MG63 (cell line): ENCODE measurements around the gene HDAC8. TPM values are rescaled to one million over a fixed set of nuclear protein-coding genes. Genes with fewer than 3 reads are reported as not detected.
A peak's percentile ranks its signal among the peaks of the same experiment; 100 is the strongest.
"Not testable (repeated sequence)": the region's sequence is repeated elsewhere in the genome, so short reads cannot be mapped to it uniquely, and the experiment has no call there.

Source experiments
- DNase-seq: peaks from one replicate; pipeline ENCODE4 v3.0.0-alpha.2; 2020
- H3K27me3 ChIP-seq: fragments of 250-450 bp; sonication (Bioruptor Pico); 2 replicates; pipeline ENCODE4 v1.5.1; 2020; ENCODE audit warnings: mild to moderate bottlenecking, moderate library complexity
- H3K36me3 ChIP-seq: fragments of 250-450 bp; sonication (Bioruptor Pico); 2 replicates; pipeline ENCODE4 v1.5.1; 2020; ENCODE audit warnings: mild to moderate bottlenecking, moderate library complexity
- H3K4me3 ChIP-seq: fragments of 250-450 bp; sonication (Bioruptor Pico); 2 replicates; pipeline ENCODE4 v1.5.1; 2020; ENCODE audit warnings: mild to moderate bottlenecking, moderate library complexity
- H3K9me3 ChIP-seq: fragments of 250-450 bp; sonication (Bioruptor Pico); 2 replicates; pipeline ENCODE4 v1.5.1; 2020; ENCODE audit warnings: mild to moderate bottlenecking, moderate library complexity
- total RNA-seq: library from RNA; depleted of rRNA; stranded (reverse); fragments of >200 nt; shearing (Covaris generic); gene quantifications from 2 replicates; pipeline ENCODE4 v1.2.3, GENCODE V29; 2014; ENCODE audit warnings: low replicate concordance; rRNA removed

Gene HDAC8
- total RNA-seq: 14.7 and 24.6 TPM in 2 replicates

DNA sequence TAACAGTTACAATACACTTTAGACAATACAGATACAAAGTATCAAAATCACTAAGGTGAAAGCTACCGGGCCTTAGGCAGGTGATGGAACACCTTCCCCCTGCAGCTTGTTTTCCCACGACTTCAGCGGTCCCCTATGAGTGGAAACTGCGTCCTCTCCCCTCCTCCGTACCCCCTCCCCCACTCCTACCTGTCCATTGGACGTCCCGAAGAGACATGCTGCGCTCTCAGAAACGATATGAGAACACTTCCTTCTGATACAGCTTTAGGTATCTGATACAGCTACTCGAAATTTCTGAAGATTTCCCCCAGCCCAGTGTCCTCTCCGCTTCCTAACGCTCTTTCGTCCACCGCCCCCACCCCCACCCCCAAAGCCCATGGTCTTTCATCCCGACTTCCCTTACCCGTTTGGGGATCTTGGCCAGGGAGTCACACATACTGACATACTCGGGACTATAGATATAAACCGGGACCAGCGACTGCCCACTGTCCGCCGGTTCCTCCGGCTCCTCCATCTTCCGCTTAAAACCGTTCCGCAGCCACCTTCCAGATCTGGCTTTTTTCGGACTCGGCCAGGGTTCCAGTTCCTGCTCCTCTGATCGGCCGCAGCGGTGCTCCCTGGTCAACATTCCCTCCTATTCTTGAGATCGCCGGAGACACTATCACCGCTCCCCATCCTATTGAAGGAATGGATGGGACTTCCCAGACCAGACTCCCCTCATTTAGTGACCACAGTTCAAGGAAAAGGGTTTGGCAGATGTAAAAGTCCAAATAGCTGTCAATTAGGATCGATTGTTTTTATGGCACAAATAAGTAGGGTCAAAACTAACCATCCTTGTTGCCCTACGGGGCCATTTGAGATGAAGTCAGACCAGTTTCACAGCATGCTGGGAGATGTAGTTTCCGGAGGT is at the start of gene HDAC8:
Gene HDAC8 (minus strand): TSS at position 596 of the 910 bp plus-strand sequence. CDS start 82 bp downstream, at position 514.
- Histone ChIP-seq H3K9me3 (no peaks in the 10 kb centered on the region), H3K36me3 (0 out of 2 replicates have a peak, but pooled peaks cover 2% of the 10 kb centered on the region), H3K27me3 (no peaks in the 10 kb centered on the region), H3K4me3 (peak within 1 kb of the TSS; percentile 78)
- DNase-seq: peak; percentile 72

DNA sequence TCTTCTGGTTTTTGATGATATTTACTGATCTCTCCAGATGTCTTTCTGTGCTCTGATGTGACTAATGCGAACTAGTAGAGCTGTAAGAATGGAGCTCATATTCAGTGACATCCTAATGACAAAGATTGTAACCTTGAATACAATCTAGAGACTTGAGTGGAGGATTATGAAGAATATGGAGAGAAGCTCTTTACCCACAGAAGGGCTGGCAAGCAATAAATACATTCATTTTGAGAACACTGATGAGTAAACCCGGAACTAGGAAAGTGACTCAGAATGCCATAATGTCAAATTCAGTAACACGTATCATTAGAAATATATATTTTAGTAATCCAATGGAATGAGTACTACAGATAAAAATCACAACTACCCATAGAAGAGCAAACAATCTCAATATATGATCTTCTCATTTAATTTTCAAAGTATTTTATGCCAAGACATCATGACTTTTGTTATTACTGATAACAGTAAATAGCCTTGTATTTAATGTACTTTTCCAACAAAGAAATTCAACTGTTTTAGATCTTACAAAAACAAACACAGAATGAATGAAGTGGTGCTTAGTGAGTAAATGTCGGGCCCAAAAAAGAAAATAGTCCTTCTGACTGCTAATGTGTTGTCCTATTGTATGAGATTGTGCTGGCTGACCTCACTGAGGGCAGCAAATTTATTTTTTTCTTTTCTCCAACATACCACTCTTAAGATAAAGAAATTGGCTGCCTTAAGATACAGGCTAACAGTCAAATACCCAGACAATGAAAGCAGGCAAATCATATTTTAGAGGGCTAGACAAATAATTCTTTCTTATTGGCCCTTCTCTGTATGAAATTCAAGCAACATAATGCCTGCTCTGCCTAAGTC is 49.2 kb upstream of the HDAC8 start:
- no peaks in the 10 kb centered on the region for H3K36me3 ChIP-seq
- H3K27me3 ChIP-seq: no peaks in the 10 kb centered on the region
- H3K4me3 ChIP-seq: no peak overlapping the region
- DNase-seq: peak; percentile 2
- H3K9me3 ChIP-seq: no peaks in the 10 kb centered on the region

DNA sequence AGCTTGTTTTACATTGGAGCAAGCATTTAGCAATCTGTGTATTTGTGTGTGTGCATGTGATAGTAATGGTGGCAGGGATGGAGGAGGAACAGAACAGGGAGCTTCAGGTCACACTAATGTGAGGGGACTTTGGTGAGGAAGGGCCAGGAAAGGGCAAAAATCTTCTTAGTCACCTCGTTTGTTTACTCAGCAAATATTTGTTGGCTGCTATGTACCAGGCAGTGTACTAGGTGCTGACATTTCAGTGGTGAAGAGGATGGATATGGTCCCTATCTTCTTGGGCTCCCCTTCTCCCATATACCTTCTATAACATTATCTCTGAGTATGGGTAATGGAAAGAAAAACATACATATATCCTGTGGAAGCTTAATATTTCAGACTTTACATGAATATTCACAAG is 48.5 kb upstream of the HDAC8 start:
- Histone ChIP-seq H3K27me3 (no peaks in the 10 kb centered on the region), H3K9me3 (no peaks in the 10 kb centered on the region), H3K4me3 (no peak overlapping the region), H3K36me3 (no peaks in the 10 kb centered on the region)
- DNase-seq: no peak

DNA sequence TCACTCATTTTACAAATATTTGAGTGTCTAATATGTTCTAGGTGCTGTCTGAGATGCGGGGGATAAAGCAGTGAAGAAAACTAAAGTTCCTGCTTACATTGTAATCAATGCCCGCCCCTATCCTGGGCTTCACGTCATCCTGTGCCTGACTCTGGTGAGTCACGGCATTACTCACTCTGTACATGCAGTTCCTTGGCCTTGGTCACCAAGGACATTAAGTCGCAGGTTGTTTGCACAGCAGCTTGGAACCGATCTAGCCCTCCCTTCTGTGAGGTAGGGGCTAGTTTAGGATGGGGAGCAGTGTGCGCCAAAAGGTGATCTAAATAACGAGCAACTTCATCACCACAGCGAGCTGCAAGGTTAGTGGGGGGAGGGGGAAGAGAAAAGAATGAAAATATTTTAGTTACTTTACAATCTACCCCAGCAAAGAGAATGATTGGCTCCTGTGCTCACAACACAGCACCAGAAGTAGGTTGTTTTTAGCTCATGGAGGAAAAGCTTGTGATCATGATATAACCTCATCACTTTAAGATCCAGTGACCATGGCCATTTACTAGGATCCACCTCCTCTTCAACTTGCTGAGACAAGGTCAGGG is 48.0 kb upstream of the HDAC8 start:
- Histone ChIP-seq H3K27me3 (no peaks in the 10 kb centered on the region), H3K4me3 (no peak overlapping the region)

DNA sequence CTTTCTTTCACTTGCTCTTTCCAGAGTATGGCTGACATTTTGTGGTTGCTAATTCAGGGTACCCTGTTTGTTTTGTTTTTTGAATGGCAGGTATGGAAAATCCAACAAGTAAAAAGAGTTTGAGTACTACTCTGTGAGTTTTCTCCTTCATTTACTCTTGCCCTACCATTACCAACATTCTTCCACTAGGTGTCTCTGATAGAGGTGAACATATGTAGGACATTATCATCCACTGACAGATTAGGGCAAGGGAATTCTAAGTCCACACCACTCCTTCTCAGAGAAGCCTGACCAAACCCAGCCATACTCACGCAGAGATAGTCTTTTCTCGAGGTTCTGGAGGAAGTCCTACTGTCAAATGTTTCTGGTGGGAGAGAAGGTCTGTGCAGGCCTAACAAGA is 36.7 kb upstream of the HDAC8 start:
- no peaks in the 10 kb centered on the region for H3K36me3 ChIP-seq
- no peak for DNase-seq
- no peaks in the 10 kb centered on the region for H3K9me3 ChIP-seq
- H3K4me3 ChIP-seq: no peak overlapping the region
- H3K27me3 ChIP-seq: no peaks in the 10 kb centered on the region

More for the DNA sequence above, 48.0 kb upstream of the HDAC8 start:
- DNase-seq: peak; percentile 75
- H3K36me3 ChIP-seq: no peaks in the 10 kb centered on the region
- H3K9me3 ChIP-seq: no peaks in the 10 kb centered on the region

DNA sequence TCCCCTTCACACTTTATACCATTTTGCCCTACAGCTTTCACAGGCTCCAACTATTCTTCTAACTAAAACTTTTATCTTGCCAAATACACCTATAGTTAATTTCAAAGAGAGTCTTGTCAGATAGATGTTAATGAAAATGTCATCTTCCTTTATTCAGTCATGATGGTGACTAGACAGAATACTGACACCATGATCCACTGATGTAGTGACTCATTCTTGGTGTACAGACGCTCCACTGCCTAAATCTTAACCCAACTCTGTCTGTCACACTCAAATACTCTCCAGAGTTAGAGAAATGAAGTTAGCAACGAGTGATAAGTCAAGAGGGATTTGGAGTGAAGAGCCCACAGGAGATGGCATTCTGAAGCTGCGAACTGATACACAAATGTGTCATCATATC is 32.1 kb upstream of the HDAC8 start:
- H3K27me3 ChIP-seq: no peaks in the 10 kb centered on the region
- no peak for DNase-seq
- no peak overlapping the region for H3K4me3 ChIP-seq
- no peaks in the 10 kb centered on the region for H3K9me3 ChIP-seq
- H3K36me3 ChIP-seq: no peaks in the 10 kb centered on the region

DNA sequence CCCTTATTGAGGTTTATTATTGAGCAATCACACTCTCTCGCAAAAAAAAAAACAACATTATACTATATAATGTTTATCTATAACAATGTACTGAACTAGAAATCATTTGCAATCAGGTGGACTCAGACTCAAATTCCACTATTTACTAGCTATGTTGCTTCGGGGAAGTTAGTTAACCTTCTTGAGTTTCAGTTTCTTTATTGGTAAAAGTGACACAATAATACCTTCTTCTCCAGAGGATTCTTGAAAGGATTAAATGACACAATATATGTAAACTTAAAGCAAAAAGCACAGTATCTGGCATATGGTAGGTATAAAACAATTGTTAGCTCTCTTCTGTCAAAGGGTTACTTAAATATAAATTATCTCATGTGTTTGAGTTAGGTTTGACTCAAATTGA is 31.5 kb upstream of the HDAC8 start:
- no peak for DNase-seq
- Histone ChIP-seq H3K9me3 (no peaks in the 10 kb centered on the region), H3K4me3 (no peak overlapping the region), H3K36me3 (no peaks in the 10 kb centered on the region), H3K27me3 (no peaks in the 10 kb centered on the region)

DNA sequence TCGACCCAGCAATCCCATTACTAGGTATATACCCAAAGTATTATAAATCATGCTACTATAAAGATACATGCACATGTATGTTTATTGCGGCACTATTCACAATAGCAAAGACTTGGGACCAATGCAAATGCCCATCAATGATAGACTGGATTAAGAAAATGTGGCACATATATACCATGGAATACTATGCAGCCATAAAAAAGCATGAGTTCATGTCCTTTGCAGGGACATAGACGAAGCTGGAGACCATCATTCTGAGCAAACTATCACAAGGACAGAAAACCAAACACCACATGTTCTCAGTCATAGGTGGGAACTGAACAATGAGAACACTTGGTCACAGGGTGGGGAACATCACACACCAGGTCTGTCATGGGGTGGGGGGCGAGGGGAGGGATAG is 18.4 kb upstream of the HDAC8 start:
- not testable (repeated sequence) for DNase-seq, H3K9me3 ChIP-seq, H3K27me3 ChIP-seq, H3K4me3 ChIP-seq, H3K36me3 ChIP-seq

DNA sequence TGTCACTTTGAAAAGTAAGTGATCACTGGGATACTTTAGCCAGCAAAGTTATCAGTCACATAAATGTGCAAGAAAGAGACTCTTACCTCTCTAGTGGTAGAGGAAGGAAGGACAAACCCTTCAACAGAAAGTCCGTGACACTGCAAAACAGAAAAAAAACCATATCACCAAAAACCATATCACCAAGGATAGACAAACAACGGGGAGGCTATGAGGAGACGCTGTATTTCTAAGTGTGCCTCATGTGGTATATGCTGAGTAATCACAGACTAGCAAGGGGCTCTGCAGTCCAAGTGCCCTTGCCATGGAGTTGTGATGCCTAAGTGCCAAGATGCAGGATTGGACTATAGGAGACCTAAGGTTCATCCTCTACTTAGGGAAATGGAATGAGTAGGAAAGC is 11.5 kb upstream of the HDAC8 start:
- Histone ChIP-seq H3K4me3 (no peak overlapping the region), H3K9me3 (no peaks in the 10 kb centered on the region), H3K36me3 (no peaks in the 10 kb centered on the region), H3K27me3 (no peaks in the 10 kb centered on the region)
- no peak for DNase-seq

DNA sequence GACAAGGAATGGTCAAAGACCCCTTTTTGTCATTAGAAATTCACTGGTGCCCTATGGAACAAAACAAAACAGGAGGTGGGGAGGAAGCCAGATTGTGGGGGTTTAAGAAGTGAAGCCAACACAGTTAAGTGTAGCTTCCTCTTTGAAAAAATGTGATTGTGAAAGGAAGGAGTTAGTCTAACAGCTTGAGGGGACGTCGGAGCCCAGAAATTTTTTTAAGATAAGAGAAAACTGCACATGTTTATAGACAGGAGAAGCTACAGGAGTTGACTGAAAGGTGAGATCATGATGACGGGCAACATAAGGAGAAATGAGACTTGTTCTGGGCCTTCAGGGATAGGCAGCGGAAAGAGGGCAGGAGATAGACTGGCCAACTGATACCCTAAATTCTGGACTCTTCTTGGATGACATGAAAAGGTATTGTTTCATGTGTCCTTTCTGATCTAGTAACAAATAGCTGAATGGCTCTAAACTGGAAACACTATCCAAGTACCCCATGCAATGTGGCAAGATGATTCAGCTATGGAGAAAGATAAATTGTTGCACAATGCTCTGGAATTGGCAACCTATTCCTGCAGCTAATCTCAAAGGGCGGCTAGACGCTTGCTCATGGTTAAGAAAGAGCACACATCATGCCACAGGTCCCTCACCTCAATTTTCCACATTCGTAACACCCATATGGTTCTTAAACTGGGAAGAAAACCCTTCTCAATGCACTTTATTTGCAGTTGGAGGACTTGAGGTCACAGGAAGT is 3.7 kb upstream of the HDAC8 start:
- H3K4me3 ChIP-seq: no peak overlapping the region
- DNase-seq: peak; percentile 30
- H3K27me3 ChIP-seq: no peaks in the 10 kb centered on the region
- H3K36me3 ChIP-seq: no peaks in the 10 kb centered on the region
- H3K9me3 ChIP-seq: no peaks in the 10 kb centered on the region

DNA sequence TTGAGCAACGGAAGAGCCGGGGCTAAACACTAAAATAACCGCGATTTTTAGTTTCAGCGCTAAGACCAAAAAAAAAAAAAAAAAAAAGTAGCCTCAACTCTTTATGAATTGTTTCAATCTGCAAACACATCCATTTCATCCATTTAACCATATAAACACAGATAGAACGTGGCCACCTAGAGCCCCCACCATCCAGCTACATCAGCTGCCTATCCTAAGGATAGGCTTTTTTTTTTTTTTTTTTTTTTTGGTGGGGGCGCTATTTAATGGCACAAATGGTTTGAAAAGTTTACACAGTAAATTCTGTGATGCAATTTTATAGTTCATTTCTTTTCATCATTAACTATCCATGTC is 492 bp upstream of the HDAC8 start:
- Histone ChIP-seq H3K4me3 (peak overlapping the region; percentile 78), H3K27me3 (no peaks in the 10 kb centered on the region), H3K9me3 (no peaks in the 10 kb centered on the region), H3K36me3 (no peaks in the 10 kb centered on the region)
- DNase-seq: no peak

DNA sequence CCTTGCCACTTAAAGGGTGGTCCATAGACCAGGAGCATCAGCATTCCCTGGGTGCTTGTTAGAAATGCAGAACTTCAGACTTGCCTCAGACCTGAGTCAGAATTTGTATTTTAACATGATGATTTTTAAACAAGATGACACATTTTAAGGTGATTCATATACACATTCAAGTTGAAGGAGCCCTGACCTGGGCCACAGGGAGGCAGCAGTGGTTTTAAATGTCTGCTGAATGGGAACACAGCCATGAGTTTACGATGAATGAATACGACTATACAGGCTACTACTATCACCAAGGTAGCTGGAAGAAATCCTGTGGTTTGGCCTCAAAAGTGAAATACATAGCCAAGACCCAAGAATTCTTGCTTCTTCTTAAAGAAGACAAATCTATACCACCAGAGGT is 2.9 kb downstream of the HDAC8 start:
- Histone ChIP-seq H3K27me3 (no peaks in the 10 kb centered on the region), H3K4me3 (no peak overlapping the region), H3K36me3 (peaks cover 12% of the 10 kb centered on the region), H3K9me3 (no peaks in the 10 kb centered on the region)
- DNase-seq: peak; percentile 74

DNA sequence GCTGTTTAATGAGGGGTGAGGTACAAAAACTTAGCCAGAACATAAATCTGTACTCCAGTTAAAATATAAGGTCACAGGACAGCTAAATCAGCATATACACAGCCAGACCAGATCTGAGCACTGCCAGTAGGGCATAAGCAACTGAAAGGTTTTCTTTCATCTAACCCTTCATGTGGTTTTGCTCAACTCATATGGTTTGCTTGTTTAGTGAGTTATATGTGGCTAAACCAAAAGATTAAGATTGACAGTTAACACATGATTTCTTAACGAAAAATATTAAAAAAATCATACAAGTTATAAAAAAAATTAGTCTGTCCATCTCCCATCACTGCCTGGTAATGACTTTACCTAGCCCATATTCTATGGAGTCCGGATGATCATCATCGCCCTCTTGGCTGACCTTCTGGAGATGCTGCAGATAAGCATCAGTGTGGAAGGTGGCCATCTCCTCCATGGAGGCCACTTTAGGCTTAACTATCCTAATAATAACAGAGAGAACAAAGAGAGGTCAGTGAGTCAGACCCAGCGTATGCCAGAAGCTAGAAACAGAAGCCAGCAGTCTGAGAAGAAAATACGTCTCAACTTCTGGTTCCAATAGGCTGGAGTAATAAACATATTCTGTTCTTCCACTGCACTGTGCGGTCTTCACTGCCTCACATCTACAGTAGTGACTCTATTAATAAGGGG is 4.1 kb downstream of the HDAC8 start:
- Histone ChIP-seq H3K36me3 (peaks cover 16% of the 10 kb centered on the region), H3K9me3 (no peaks in the 10 kb centered on the region), H3K27me3 (no peaks in the 10 kb centered on the region), H3K4me3 (no peak overlapping the region)
- DNase-seq: peak; percentile 69

DNA sequence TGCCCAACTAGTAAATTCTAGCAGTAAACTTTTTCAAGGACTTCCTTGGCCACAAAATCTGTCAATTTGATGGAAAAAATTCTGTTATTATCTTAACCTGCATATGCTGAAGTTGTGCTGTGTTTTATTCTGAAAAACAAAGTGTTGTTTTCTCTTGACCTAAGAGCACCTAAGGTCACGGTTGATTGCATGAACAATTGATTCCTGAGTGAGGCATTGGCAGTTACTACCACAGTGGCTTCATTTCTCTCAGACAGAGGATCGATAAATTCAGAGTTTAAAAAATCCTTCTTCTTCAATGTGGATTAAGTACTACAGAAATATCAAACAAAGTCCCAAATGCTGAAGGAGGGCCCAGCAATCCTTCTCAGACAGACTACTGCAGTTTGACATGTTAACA is 6.2 kb downstream of the HDAC8 start:
- Histone ChIP-seq H3K9me3 (no peaks in the 10 kb centered on the region), H3K27me3 (no peaks in the 10 kb centered on the region), H3K4me3 (no peak overlapping the region), H3K36me3 (peaks cover 16% of the 10 kb centered on the region)
- DNase-seq: no peak

DNA sequence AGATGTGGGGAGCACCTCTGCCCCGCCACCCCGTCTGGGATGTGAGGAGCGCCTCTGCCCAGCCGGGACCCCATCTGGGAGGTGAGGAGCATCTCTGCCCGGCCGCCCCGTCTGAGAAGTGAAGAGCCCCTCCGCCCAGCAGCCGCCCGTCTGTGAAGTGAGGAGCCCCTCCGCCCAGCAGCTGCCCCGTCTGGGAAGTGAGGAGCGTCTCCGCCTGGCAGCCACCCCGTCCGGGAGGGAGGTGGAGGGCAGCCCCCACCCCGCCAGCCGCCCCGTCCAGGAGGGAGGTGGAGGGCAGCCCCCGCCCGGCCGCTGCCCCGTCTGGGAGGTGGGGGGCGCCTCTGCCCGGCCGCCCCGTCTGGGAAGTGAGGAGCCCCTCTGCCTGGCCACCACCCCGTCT is 13.0 kb downstream of the HDAC8 start:
- not testable (repeated sequence) for H3K36me3 ChIP-seq, H3K27me3 ChIP-seq, H3K4me3 ChIP-seq, H3K9me3 ChIP-seq, DNase-seq
